Activated T-cell treated with anti-CD3 and anti-CD28 coated beads, Interleukin-2, amount 50 U/mL, for 72 hours (primary cell): ENCODE measurements around the gene KLF3. TPM values are rescaled to one million over a fixed set of nuclear protein-coding genes. Genes with fewer than 3 reads are reported as not detected.

ENCODE experiments used
- ATAC-seq, 2 donors: fragments of 150-1000 bp; cut with Tn5 transposase; replicated peaks in 1 of 2; 2 replicates each; pipeline ENCODE4 v1.10.0; 2021; ENCODE audit warnings: moderate library complexity in 2 of 2, mild to moderate bottlenecking in 1 of 2
- DNase-seq, 2 donors: peaks; one replicate each; pipeline ENCODE4 v3.0.0; 2021 to 2022; ENCODE audit warnings: mixed read lengths in 1 of 2
- H3K27ac Mint-ChIP-seq: one replicate; pipeline ENCODE4 v1.8.0; 2022; ENCODE audit warnings: mild to moderate bottlenecking, moderate library complexity, mixed read lengths
- H3K27me3 Mint-ChIP-seq: one replicate; pipeline ENCODE4 v1.8.0; 2022; ENCODE audit warnings: low read depth, mixed read lengths
- H3K36me3 Mint-ChIP-seq, 2 donors: one replicate each; pipeline ENCODE4 v1.8.0; 2022; ENCODE audit warnings: mixed read lengths in 2 of 2, mild to moderate bottlenecking in 1 of 2; ENCODE audit not compliant: insufficient read depth in 2 of 2
- H3K4me1 Mint-ChIP-seq: one replicate; pipeline ENCODE4 v1.8.0; 2022; ENCODE audit warnings: low read depth, mixed read lengths
- H3K4me3 Mint-ChIP-seq, 2 donors: one replicate each; pipeline ENCODE4 v1.8.0; 2022; ENCODE audit warnings: mild to moderate bottlenecking in 2 of 2, mixed read lengths in 2 of 2, moderate library complexity in 2 of 2
- H3K9me3 Mint-ChIP-seq, 2 donors: one replicate each; pipeline ENCODE4 v1.8.0; 2022; ENCODE audit warnings: mixed read lengths in 2 of 2
- total RNA-seq, 2 donors: library from RNA; stranded (reverse); gene quantifications; one replicate each; pipeline ENCODE4 v1.2.3, GENCODE V29; 2022

The KLF3 gene
- total RNA-seq, 2 donors from 2014 or later: 7.4 to 9.6 TPM

GRCh38 chr4:38672074-38672396 lies 8.0 kb downstream of the KLF3 start:
- ATAC-seq: no peak
- no peak for DNase-seq
- Mint-ChIP-seq H3K4me1 (peaks cover 85% of the 10 kb centered on the region), H3K9me3 (no peaks in the 10 kb centered on the region), H3K27me3 (no peaks in the 10 kb centered on the region), H3K36me3 (no peaks in the 10 kb centered on the region), H3K4me3 (peak overlapping the region; percentile 57 to 66), H3K27ac (peak overlapping the region; percentile 91)

GRCh38 chr4:38672397-38673129 lies 8.6 kb downstream of the KLF3 start:
- H3K36me3 Mint-ChIP-seq: no peaks in the 10 kb centered on the region
- no peak for DNase-seq
- H3K27me3 Mint-ChIP-seq: no peaks in the 10 kb centered on the region
- no peaks in the 10 kb centered on the region for H3K9me3 Mint-ChIP-seq
- peaks cover 85% of the 10 kb centered on the region for H3K4me1 Mint-ChIP-seq
- no peak for ATAC-seq
- H3K4me3 Mint-ChIP-seq: peak overlapping the region; percentile 57 to 66
- H3K27ac Mint-ChIP-seq: peak overlapping the region; percentile 91

GRCh38 chr4:38673130-38673978 lies 9.4 kb downstream of the KLF3 start:
- Mint-ChIP-seq H3K27me3 (no peaks in the 10 kb centered on the region), H3K36me3 (no peaks in the 10 kb centered on the region), H3K9me3 (no peaks in the 10 kb centered on the region), H3K4me3 (peak overlapping the region; percentile 20 to 55), H3K4me1 (peaks cover 90% of the 10 kb centered on the region), H3K27ac (peak overlapping the region; percentile 2)
- no peak for ATAC-seq
- no peak for DNase-seq

GRCh38 chr4:38674258-38675144 lies 10.5 kb downstream of the KLF3 start:
- peak in 1 of 2 donors; percentile 34 for ATAC-seq

GRCh38 chr4:38675146-38676121 lies 11.4 kb downstream of the KLF3 start:
- peak; percentile 80 to 85 for DNase-seq
- ATAC-seq: peak; percentile 65 to 74
- H3K36me3 Mint-ChIP-seq: peaks cover 0 to 2% of the 10 kb centered on the region in 2 donors
- no peaks in the 10 kb centered on the region for H3K27me3 Mint-ChIP-seq
- peaks cover 71% of the 10 kb centered on the region for H3K4me1 Mint-ChIP-seq
- H3K9me3 Mint-ChIP-seq: no peaks in the 10 kb centered on the region
- H3K27ac Mint-ChIP-seq: peak overlapping the region; percentile 54
- H3K4me3 Mint-ChIP-seq: peak overlapping the region; percentile 46 to 55

More at GRCh38 chr4:38674258-38675144, 10.5 kb downstream of the KLF3 start:
- no peak for DNase-seq
- H3K4me1 Mint-ChIP-seq: peaks cover 80% of the 10 kb centered on the region
- no peak overlapping the region for H3K27ac Mint-ChIP-seq
- no peaks in the 10 kb centered on the region for H3K36me3 Mint-ChIP-seq
- H3K27me3 Mint-ChIP-seq: no peaks in the 10 kb centered on the region
- H3K9me3 Mint-ChIP-seq: no peaks in the 10 kb centered on the region
- H3K4me3 Mint-ChIP-seq: peak overlapping the region; percentile 46 to 55

- ATAC-seq (no peak), DNase-seq (no peak)
- peaks cover 0 to 5% of the 10 kb centered on the region in 2 donors for H3K36me3 Mint-ChIP-seq
- H3K9me3 Mint-ChIP-seq: no peaks in the 10 kb centered on the region
- H3K27ac Mint-ChIP-seq: no peak overlapping the region
- H3K27me3 Mint-ChIP-seq: no peaks in the 10 kb centered on the region
- H3K4me3 Mint-ChIP-seq: no peak overlapping the region
- H3K4me1 Mint-ChIP-seq: peaks cover 62% of the 10 kb centered on the region
Measured at GRCh38 chr4:38676986-38677385, 13.0 kb downstream of the KLF3 start.

GRCh38 chr4:38677441-38677840 lies 13.4 kb downstream of the KLF3 start:
- H3K4me3 Mint-ChIP-seq: peak overlapping the region; percentile 48 to 51
- ATAC-seq (peak; percentile 26 to 74), DNase-seq (no peak)
- H3K27ac Mint-ChIP-seq: peak overlapping the region; percentile 36
- no peaks in the 10 kb centered on the region for H3K9me3 Mint-ChIP-seq
- peaks cover 62% of the 10 kb centered on the region for H3K4me1 Mint-ChIP-seq
- no peaks in the 10 kb centered on the region for H3K27me3 Mint-ChIP-seq
- peaks cover 0 to 5% of the 10 kb centered on the region in 2 donors for H3K36me3 Mint-ChIP-seq

GRCh38 chr4:38678078-38678477 lies 14.1 kb downstream of the KLF3 start:
- peak overlapping the region in 1 of 2 donors; percentile 51 for H3K4me3 Mint-ChIP-seq
- peak in 1 of 2 donors; percentile 42 for ATAC-seq
- H3K27ac Mint-ChIP-seq: no peak overlapping the region
- H3K9me3 Mint-ChIP-seq: no peaks in the 10 kb centered on the region
- H3K27me3 Mint-ChIP-seq: no peaks in the 10 kb centered on the region
- peaks cover 62% of the 10 kb centered on the region for H3K4me1 Mint-ChIP-seq
- H3K36me3 Mint-ChIP-seq: peaks cover 0 to 5% of the 10 kb centered on the region in 2 donors
- no peak for DNase-seq

GRCh38 chr4:38679921-38680320 lies 15.9 kb downstream of the KLF3 start:
- Mint-ChIP-seq H3K27me3 (no peaks in the 10 kb centered on the region), H3K4me3 (no peak overlapping the region), H3K36me3 (peaks cover 0 to 5% of the 10 kb centered on the region in 2 donors), H3K27ac (no peak overlapping the region), H3K9me3 (no peaks in the 10 kb centered on the region), H3K4me1 (peaks cover 62% of the 10 kb centered on the region)
- ATAC-seq: no peak
- no peak for DNase-seq

GRCh38 chr4:38681281-38681991 lies 17.4 kb downstream of the KLF3 start:
- Mint-ChIP-seq H3K27ac (peak overlapping the region; percentile 62), H3K9me3 (no peaks in the 10 kb centered on the region), H3K27me3 (no peaks in the 10 kb centered on the region), H3K4me3 (no peak overlapping the region), H3K4me1 (peaks cover 57% of the 10 kb centered on the region), H3K36me3 (peaks cover 1 to 5% of the 10 kb centered on the region in 2 donors)
- ATAC-seq (no peak), DNase-seq (no peak)

- H3K27ac Mint-ChIP-seq: no peak overlapping the region
- no peaks in the 10 kb centered on the region for H3K27me3 Mint-ChIP-seq
- peaks cover 62% of the 10 kb centered on the region for H3K4me1 Mint-ChIP-seq
- peaks cover 1 to 5% of the 10 kb centered on the region in 2 donors for H3K36me3 Mint-ChIP-seq
- ATAC-seq (no peak), DNase-seq (no peak)
- no peak overlapping the region for H3K4me3 Mint-ChIP-seq
- H3K9me3 Mint-ChIP-seq: no peaks in the 10 kb centered on the region
Measured at GRCh38 chr4:38682336-38682735, 18.3 kb downstream of the KLF3 start.
